Panc1 (cell line): ENCODE measurements around the gene PDGFD. TPM values are rescaled to one million over a fixed set of nuclear protein-coding genes. Genes with fewer than 3 reads are reported as not detected.

Experiments
- ATAC-seq: fragments of 200-7000 bp; cut with Tn5 transposase; 2 replicates; pipeline ENCODE4 v1.9.1; 2020; ENCODE audit warnings: mild to moderate bottlenecking, moderate library complexity
- BruUV-seq: library from RNA; stranded (reverse); fragments of 400-500 nt; replicated peaks from 2 replicates; lab custom pipeline; 2021; lab: Mats Ljungman, UMichigan
- CTCF ChIA-PET: fragments of 300-600 bp; sonication (Branson Sonifier 250); formaldehyde crosslinking; loops from one replicate; lab custom pipeline; 2022; ENCODE audit warnings: antibody characterized with exemption; lab: Charles Lee
- POLR2A ChIA-PET: fragments of 300-600 bp; sonication (Branson Sonifier 250); formaldehyde crosslinking; loops from one replicate; lab custom pipeline; 2022; ENCODE audit warnings: antibody characterized with exemption; lab: Charles Lee
- DNase-seq: peaks from one replicate; pipeline ENCODE4 v3.0.0-alpha.2; 2010; ENCODE audit warnings: low read depth, low spot score
- H3K27ac ChIP-seq: 2 replicates; pipeline ENCODE4 v1.5.1; 2011; ENCODE audit warnings: mild to moderate bottlenecking, low read length, inconsistent platforms
- H3K27me3 ChIP-seq: fragments of 200-500 bp; sonication (Bioruptor generic); 2 replicates; pipeline ENCODE4 v1.6.0; 2014; ENCODE audit warnings: low read length, inconsistent platforms; ENCODE audit not compliant: control insufficient read depth, insufficient read depth
- H3K36me3 ChIP-seq: fragments of 200-500 bp; sonication (Bioruptor generic); 2 replicates; pipeline ENCODE4 v1.5.1; 2014; ENCODE audit warnings: inconsistent platforms, mild to moderate bottlenecking, low read length, moderate library complexity; ENCODE audit not compliant: control insufficient read depth, insufficient read depth
- H3K4me1 ChIP-seq: 2 replicates; pipeline ENCODE4 v1.5.1; 2011; ENCODE audit warnings: inconsistent platforms, mild to moderate bottlenecking, low read length, moderate library complexity; ENCODE audit not compliant: control insufficient read depth, insufficient read depth
- H3K4me3 ChIP-seq, 2 experiments: 2 replicates each; pipeline ENCODE4 v1.5.1; 2011 to 2012; ENCODE audit warnings: low read depth in 2 of 2, low read length in 2 of 2, mild to moderate bottlenecking in 2 of 2, inconsistent platforms in 1 of 2, moderate library complexity in 1 of 2
- H3K9me3 ChIP-seq: fragments of 200-500 bp; sonication (Bioruptor generic); 2 replicates; pipeline ENCODE4 v1.5.1; 2014; ENCODE audit warnings: low read depth, mild to moderate bottlenecking, inconsistent platforms, low read length, moderate library complexity; ENCODE audit not compliant: control insufficient read depth, insufficient read depth
- POLR2AphosphoS5 ChIP-seq: IDR thresholded peaks from 2 replicates; pipeline ENCODE4 v1.6.1; 2012; ENCODE audit warnings: mild to moderate bottlenecking, low read depth, low read length, moderate library complexity
- SIN3A ChIP-seq: IDR thresholded peaks from 2 replicates; pipeline ENCODE4 v1.6.1; 2012; ENCODE audit warnings: low read depth, mild to moderate bottlenecking, low read length, moderate library complexity, borderline replicate concordance; ENCODE audit not compliant: insufficient read depth
- TCF7L2 ChIP-seq: IDR thresholded peaks from 2 replicates; pipeline ENCODE4 v1.6.1; 2011; ENCODE audit warnings: mild to moderate bottlenecking, low read depth, low read length, inconsistent platforms
- in situ Hi-C: cut with HindIII; loops from 2 replicates; pipeline ENCODE4 v1.10.0; 2016; ENCODE audit warnings: low sequenced_read_pairs, low pct_unique_long_range_greater_than_20kb
- intact Hi-C: fragments of 100-400 bp; cut with micrococcal nuclease; formaldehyde crosslinking; loops from one replicate; pipeline ENCODE4 v1.10.0; 2022; ENCODE audit not compliant: unreplicated experiment
- total RNA-seq: library from RNA; stranded (reverse); gene quantifications from one replicate; pipeline ENCODE4 v1.2.1, GENCODE V29; 2021; ENCODE audit not compliant: unreplicated experiment
- TF ChIP-seq, protein P1 (sequence below): fragments of 450-650 bp; IDR thresholded peaks from 2 replicates; pipeline ENCODE4 v1.5.1; 2017; ENCODE audit warnings: mild to moderate bottlenecking
- TF ChIP-seq, protein P2 (sequence below), 2 experiments: IDR thresholded peaks; 2 replicates each; pipeline ENCODE4 v1.6.1; 2011 to 2012; ENCODE audit warnings: low read depth in 2 of 2, control low read depth in 1 of 2, low read length in 1 of 2, mild to moderate bottlenecking in 1 of 2, moderate library complexity in 1 of 2; ENCODE audit not compliant: insufficient read depth in 1 of 2

The PDGFD gene
- total RNA-seq, 1 experiment from 2014 or later = 1.3 TPM

DNA sequence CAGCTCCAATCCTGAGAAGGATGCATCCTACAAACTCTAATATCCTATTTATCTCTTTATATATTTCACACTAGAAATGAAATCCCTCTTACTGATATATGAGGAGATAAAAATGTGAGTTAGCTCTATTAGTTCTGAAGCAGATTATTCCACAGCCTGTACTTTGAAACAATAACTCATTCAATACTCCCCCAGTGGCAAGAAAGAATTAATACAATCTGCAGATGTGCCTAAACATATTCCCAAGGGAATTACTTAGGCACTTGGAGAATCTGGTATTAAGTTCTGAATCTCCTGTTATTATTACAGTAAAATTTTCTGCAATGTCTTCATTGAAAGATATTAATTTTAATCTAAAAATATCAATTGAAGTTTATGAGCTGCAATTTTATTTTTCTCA is 68.2 kb downstream of the PDGFD start:
- no peak for ATAC-seq
- POLR2A ChIA-PET = no interaction called here
- H3K9me3 ChIP-seq = no peaks in the 10 kb centered on the region
- CTCF ChIA-PET = interaction anchor here (0.6 kb wide), 1 partner anchor 177 kb away, joined by 3 read pairs; no protein-coding TSS in a partner anchor
- TF ChIP-seq, protein P1, sequence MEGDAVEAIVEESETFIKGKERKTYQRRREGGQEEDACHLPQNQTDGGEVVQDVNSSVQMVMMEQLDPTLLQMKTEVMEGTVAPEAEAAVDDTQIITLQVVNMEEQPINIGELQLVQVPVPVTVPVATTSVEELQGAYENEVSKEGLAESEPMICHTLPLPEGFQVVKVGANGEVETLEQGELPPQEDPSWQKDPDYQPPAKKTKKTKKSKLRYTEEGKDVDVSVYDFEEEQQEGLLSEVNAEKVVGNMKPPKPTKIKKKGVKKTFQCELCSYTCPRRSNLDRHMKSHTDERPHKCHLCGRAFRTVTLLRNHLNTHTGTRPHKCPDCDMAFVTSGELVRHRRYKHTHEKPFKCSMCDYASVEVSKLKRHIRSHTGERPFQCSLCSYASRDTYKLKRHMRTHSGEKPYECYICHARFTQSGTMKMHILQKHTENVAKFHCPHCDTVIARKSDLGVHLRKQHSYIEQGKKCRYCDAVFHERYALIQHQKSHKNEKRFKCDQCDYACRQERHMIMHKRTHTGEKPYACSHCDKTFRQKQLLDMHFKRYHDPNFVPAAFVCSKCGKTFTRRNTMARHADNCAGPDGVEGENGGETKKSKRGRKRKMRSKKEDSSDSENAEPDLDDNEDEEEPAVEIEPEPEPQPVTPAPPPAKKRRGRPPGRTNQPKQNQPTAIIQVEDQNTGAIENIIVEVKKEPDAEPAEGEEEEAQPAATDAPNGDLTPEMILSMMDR = no peak; the same call in 1 of the 2 replicates
- TF ChIP-seq, protein P2, sequence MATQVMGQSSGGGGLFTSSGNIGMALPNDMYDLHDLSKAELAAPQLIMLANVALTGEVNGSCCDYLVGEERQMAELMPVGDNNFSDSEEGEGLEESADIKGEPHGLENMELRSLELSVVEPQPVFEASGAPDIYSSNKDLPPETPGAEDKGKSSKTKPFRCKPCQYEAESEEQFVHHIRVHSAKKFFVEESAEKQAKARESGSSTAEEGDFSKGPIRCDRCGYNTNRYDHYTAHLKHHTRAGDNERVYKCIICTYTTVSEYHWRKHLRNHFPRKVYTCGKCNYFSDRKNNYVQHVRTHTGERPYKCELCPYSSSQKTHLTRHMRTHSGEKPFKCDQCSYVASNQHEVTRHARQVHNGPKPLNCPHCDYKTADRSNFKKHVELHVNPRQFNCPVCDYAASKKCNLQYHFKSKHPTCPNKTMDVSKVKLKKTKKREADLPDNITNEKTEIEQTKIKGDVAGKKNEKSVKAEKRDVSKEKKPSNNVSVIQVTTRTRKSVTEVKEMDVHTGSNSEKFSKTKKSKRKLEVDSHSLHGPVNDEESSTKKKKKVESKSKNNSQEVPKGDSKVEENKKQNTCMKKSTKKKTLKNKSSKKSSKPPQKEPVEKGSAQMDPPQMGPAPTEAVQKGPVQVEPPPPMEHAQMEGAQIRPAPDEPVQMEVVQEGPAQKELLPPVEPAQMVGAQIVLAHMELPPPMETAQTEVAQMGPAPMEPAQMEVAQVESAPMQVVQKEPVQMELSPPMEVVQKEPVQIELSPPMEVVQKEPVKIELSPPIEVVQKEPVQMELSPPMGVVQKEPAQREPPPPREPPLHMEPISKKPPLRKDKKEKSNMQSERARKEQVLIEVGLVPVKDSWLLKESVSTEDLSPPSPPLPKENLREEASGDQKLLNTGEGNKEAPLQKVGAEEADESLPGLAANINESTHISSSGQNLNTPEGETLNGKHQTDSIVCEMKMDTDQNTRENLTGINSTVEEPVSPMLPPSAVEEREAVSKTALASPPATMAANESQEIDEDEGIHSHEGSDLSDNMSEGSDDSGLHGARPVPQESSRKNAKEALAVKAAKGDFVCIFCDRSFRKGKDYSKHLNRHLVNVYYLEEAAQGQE (IDR thresholded peaks at IDR 0.05; ENCODE audit: insufficient read depth in 1 of 2, low read depth in 2 of 2, low read length in 1 of 2) = no peak
- TF ChIP-seq POLR2AphosphoS5 (no peak), SIN3A (no peak)
- intact Hi-C loops = no loop called here
- no peak overlapping the region for H3K27ac ChIP-seq
- no peak overlapping the region for H3K4me3 ChIP-seq
- no TSS peak for BruUV-seq
- no peak for DNase-seq
- H3K4me1 ChIP-seq = no peaks in the 10 kb centered on the region
- H3K36me3 ChIP-seq = no peaks in the 10 kb centered on the region
- in situ Hi-C loops = no loop called here
- no peaks in the 10 kb centered on the region for H3K27me3 ChIP-seq

DNA sequence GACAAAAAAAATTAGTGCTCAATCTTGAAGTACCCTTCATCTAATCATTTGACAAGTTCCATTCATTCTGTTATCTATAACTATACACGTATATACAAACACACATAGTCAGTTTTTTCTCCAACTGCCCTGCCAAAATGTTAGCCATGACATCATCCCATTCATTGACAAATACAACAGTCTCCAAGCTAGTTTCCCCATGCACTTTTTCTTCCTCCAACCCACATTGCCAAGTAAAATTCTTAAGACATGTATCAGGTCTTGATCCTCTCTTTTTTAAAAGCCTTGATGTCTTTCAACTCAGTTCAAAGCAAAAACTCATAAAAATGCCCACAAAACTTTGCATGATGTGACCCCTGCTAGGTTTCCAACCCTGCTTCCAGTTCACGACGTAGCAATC is 69.4 kb downstream of the PDGFD start:
- no peak for TF ChIP-seq TCF7L2
- no peak for TF ChIP-seq POLR2AphosphoS5
- no peak for TF ChIP-seq SIN3A
- TF ChIP-seq, protein P2 (IDR thresholded peaks at IDR 0.05; ENCODE audit: insufficient read depth in 1 of 2, low read depth in 2 of 2, low read length in 1 of 2) = no peak
- TF ChIP-seq, protein P1 = no peak
- H3K27me3 ChIP-seq = no peaks in the 10 kb centered on the region
- in situ Hi-C loops = no loop called here
- H3K27ac ChIP-seq = no peak overlapping the region
- ChIA-PET CTCF (no interaction called here), POLR2A (no interaction called here)
- BruUV-seq = no TSS peak
- DNase-seq (no peak), ATAC-seq (no peak)
- H3K4me3 ChIP-seq = no peak overlapping the region
- no peaks in the 10 kb centered on the region for H3K36me3 ChIP-seq
- no peaks in the 10 kb centered on the region for H3K9me3 ChIP-seq
- no peaks in the 10 kb centered on the region for H3K4me1 ChIP-seq
- intact Hi-C loops = no loop called here
